ENCODE measurements around the gene D2HGDH. TPM values are rescaled to one million over a fixed set of nuclear protein-coding genes. Genes with fewer than 3 reads are reported as not detected.
"Not testable (repeated sequence)": the region's sequence is repeated elsewhere in the genome, so short reads cannot be mapped to it uniquely, and the experiment has no call there.

D2HGDH gene
- total RNA-seq, 1 donor from 2014 or later, result 19.4 TPM

DNA sequence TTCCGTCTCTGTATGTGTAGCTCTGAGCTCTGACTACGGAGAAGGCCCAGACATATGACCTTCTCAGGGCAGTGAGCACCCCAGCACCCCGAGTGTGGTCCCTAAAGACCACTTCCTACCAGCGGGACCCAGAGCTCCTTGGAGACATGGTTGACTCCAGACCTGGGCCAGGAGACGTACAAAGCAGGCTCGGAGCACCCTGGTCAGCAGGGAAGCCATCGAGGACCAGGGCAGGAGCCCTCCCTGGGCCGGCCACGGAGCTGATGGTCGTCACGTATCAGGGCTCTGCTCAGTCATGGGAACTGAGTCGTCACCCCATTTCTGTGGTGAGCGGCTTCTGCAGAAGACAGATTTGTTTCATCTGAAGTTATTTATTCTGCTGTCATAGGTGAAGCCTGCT, 61.8 kb downstream of the D2HGDH start:
- DNase-seq, result no peak

DNA sequence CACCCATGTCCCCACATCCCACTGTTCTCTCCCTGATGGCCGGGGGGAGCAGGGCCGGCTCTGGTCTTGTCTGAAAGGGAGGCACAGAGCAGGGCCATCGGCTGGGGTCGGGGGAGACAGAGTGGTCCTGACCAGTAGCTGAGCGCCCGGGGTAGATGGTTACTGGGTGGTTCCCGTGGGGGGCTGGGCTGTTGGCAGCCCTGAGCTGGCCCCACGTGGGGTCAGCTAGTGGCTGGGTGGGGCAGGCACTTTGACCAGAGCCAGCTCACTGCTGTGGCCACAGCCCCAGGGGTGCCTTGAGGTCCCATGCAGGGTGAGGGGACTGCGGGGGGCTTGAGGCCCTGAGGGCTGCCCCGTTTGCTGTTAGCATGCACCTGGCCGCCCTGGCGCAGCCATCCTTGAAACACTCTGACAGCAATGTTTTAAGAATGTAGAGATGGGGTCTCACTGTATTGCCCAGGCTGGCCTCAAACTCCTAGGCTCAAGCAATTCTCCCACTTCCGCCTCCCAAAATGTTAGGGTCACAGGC, 62.2 kb downstream of the D2HGDH start:
- DNase-seq, result no peak

GRCh38 chr2:241797441-241798080, 63.1 kb downstream of the D2HGDH start:
- DNase-seq, result no peak

DNA sequence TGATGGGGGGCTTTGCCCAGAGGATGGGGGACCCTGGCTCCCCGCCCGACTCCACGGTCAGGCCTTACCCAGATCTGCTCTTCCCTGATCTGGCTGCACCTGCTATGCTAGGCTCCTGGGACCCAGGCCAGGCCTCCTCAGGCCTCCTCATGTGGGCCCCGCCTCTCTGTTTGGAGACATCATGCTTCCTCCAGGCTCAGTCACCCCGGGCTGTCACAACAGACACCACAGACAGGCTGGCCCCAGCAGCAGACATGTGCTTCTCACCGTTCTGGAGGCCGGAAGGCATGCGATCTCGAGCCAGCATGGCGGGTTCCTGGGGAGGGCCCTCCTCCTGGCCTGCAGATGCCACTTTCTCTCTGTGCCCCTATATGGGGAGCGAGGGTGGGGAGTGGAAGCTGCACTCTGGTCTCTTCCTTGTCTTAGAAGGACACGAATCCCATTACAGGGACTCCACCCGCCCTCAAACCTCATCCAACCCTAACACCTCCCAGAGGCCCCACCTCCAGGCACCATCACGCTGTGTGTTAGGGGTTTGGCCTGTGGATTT, 63.7 kb downstream of the D2HGDH start:
- DNase-seq, result no peak

DNA sequence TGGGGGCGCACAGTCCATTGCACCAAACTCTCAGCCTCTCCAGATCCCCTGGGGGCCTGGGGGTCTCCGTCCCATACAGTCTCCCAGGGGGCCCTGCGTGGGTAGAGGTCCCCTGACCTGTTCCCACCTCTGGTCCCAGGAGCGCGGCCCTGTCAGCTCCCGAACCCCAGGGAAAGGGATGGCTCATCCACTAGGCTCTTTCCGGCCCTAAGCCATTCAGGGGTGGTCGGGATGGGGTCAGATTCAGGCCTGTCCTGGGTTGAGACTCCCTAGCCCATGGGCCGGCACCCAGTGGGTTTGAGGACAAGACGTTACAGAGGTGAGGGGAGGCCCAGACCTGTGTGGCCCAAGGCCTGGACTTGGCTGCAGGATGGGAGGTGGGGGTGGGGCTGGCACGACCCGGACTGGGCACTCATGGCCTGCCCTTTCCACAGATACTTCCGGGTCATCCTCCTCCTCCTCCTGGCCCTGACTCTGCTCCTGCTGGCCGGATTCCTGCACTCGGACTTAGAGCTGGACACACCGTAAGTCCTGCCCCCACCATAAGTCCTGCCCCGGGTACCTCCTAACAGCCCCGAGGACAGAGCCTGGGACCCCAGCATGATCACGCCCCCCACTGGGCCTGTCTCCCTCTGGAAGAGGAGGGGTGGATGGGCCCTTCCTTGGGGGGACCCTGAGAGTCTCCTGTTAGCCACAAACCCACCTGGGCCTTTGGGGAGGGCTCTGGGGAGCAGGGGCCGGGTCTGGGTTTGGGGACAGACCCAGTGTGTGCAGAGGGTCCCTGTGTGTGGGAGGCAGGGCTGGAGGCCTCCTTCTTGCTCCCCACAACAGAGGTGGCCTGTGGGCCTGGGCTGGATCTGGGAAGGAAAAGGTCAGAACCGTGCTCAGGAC, 64.4 kb downstream of the D2HGDH start:
- DNase-seq, result no peak

DNA sequence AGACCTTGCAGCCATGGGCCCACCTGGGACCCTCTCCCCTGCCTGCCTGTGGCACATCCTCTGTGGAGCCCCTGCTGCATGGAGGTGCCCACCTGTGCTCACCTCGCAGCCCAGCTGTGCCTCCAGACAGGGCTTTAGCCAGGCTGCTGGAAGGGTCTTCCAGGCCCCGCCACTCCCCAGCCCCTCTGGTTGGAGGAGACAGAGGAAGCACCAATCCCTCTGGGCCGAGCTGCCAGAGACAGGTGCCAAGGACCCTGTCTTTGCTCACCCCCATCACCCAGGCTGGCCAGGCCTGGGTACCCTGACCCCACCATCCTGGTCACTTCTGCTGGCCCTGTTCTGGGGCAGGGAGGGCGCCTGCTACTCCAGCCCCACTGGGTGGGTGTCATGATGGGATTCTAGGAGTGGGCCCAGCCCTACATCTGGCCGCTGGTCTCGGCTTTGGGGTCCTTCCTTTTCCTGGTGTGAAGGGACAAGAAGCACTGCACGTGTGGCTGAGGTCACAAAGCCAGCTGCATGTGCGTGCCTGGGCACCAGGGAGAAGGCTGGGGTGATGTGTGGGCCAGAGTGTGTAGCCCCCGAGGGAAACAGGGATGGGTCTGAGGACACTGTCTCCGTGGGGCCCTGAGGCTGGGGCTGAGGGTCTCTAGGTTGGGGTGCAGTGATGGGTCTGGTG, 65.2 kb downstream of the D2HGDH start:
- DNase-seq, result no peak

DNA sequence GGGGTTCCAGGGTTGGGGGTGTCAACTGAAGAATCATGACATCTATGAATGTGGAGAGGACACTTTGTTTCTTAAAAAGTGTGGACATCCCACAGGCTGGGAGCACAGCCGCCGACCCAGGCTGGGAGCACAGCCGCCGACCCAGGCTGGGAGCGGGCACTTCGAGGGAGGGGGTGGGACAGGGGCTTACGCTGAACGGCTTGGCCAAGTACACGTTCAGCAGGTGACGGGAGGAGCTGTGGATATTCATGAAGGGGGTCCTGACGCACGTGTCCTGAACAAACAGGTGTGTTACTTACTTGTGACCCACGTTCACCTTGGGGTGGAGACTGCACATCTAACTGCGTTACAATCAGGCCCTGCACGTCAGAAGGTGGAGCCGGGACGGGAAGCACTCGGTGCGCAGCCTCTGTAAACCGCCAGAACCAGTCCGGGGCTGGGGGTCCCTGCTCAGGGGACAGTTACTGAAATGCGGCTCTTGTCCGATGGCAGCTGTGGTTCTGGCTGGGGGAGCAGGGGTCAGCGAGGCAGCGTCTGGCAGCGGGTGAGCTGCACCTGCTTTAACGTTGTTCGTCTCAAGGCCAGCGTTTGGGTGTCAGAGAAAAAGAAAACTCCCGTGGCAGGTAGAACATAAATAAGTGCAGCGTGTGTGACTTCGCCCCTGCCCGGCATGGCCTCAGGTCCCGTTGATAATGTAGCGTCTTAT, 65.9 kb downstream of the D2HGDH start:
- DNase-seq, result not testable (repeated sequence)

- DNase-seq, result no peak
Measured at GRCh38 chr2:241801611-241802420, 67.4 kb downstream of the D2HGDH start.

DNA sequence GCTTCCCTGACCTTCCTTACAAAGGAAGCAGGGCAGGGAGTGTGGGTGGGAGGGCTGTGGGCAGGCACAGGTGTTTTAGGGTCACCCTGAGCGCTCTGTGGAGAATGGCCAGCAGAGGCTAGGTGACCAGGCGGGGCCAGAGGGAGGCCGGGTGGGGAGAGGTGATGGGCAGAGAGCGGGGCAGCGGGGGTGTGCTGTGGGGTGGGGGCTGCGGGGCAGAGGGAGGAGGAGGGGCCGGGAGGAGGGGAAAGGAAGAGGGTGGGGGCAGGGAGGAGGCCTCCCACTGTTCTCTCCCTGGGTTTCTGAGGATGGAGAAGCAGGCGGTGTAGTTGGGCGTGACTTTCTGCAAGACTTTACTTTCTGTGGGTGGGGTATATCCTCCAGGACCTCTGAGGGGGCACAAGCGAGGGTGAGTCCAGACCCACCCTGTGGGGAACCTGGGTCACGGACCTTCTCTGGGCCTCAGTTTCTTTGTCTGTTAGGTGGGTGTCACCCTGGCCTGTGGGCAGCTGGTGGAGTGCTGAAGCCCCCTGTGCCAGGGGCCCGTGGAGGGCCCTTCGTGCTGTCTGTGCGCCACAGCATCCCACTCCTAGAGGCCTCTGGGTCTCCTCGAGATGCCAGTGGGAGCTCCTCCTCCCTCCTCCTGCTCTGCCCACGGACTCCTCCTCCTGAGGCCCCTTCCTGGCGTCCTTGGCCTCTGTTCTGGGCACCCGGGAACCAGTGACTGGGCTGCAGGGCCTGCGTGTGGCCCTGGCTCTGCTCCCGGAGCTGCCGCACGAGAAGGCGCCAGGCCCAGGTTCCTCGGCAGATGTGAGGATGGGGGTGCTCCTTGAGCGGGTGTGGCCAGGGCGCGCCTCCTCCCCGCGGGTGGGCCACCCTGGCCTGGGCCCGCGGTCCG, 68.2 kb downstream of the D2HGDH start:
- no peak for DNase-seq

DNA sequence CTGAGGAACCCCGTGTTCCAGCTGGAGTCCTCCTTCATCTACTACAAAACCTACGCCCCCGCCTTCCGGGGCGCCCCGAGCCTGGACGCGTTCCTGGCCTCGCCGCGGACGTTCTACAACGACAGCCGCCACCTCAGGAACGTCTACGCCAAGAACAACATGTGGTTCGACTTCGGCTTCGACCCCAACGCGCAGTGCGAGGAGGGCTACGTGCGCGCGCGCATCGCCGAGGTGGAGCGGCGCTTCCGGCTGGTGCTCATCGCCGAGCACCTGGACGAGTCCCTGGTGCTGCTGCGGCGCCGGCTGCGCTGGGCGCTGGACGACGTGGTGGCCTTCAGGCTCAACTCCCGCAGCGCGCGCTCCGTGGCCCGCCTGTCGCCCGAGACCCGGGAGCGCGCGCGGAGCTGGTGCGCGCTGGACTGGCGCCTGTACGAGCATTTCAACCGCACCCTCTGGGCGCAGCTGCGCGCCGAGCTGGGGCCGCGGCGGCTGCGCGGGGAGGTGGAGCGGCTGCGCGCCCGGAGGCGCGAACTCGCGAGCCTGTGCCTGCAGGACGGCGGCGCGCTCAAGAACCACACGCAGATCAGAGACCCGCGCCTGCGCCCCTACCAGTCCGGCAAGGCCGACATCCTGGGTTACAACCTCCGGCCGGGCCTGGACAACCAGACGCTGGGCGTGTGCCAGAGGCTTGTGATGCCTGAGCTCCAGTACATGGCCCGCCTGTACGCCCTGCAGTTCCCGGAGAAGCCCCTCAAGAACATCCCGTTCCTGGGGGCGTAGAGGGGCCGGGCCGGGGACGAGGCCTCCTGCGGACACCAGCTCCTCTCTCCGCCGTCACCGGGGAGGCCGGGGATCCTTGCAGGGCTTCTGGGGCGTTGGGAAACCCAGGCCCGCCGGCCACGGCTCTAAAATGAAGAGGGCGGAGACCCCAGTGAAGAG, 69.2 kb downstream of the D2HGDH start:
- DNase-seq, result peak; percentile 38

- DNase-seq, result no peak
Measured at GRCh38 chr2:241804326-241805229, 70.1 kb downstream of the D2HGDH start.

- not testable (repeated sequence) for DNase-seq
Measured at GRCh38 chr2:241806217-241806616, 71.8 kb downstream of the D2HGDH start.

GRCh38 chr2:241808051-241808720, 73.8 kb downstream of the D2HGDH start:
- DNase-seq, result no peak

GRCh38 chr2:241808721-241809382, 74.4 kb downstream of the D2HGDH start, which contains the start of gene NEU4:
Gene NEU4 (plus strand): TSS chr2:241809193. CDS start chr2:241814485, 5,292 bp downstream.
- DNase-seq, result no peak

DNA sequence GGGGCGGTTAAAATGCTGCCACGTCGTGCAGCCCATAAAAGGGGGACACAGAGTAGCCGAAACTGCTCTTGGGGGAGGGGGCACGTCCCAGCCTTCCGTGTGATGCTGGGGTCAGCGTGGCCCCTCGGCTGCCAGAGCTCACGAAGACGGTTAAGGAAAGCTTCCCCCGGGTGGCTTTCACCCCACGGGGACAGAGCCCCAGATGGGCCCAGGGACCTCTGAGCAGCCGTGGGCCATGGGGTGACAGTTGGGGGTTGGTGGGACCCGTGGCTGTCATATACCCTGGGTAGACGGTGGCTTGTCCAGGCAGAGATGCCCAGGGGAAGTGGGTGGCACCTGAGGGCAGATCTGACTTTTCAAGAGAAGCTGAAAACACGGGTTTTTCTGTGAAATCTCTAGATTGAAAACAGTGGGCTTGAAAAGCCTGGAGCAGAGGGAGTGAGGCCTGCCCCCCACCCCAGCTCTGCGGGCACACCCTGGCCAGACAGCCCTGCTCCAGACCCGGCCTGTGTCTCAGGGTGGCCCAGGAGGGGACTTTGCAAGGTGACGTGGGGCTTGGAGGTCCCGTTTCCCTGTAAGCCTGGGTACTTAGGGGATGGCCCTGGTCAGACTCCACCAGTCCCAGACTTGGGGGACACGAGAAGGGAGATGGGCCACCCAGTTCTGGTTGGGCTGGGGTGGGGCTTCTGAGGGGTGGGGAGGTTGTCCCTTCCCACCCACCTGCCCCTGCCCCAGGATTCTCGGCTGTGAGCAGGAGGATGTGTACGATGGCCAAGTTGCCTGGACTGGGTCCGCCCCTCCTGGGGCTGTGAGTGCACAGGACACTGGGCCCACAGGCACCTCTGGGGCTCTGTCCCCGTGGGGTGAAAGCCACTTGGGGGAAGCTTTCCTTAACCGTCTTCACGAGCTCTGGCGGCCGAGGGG, 75.2 kb downstream of the D2HGDH start:
- no peak for DNase-seq

Data from dermis blood vessel endothelial cell (primary cell).